ENCODE data around the gene GPC6.

The GPC6 gene

GRCh38 chr13:93625536-93625935, 398.9 kb downstream of the GPC6 start:
- no peaks in the 10 kb centered on the region for H3K36me3 Mint-ChIP-seq (ENCODE audit: low read depth)
- TF ChIP-seq, protein P1, sequence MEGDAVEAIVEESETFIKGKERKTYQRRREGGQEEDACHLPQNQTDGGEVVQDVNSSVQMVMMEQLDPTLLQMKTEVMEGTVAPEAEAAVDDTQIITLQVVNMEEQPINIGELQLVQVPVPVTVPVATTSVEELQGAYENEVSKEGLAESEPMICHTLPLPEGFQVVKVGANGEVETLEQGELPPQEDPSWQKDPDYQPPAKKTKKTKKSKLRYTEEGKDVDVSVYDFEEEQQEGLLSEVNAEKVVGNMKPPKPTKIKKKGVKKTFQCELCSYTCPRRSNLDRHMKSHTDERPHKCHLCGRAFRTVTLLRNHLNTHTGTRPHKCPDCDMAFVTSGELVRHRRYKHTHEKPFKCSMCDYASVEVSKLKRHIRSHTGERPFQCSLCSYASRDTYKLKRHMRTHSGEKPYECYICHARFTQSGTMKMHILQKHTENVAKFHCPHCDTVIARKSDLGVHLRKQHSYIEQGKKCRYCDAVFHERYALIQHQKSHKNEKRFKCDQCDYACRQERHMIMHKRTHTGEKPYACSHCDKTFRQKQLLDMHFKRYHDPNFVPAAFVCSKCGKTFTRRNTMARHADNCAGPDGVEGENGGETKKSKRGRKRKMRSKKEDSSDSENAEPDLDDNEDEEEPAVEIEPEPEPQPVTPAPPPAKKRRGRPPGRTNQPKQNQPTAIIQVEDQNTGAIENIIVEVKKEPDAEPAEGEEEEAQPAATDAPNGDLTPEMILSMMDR (IDR thresholded peaks at IDR 0.05; ENCODE audit: unreplicated experiment in 3 of 3): no peak
- no peak overlapping the region for H3K4me3 Mint-ChIP-seq
- H3K4me1 Mint-ChIP-seq: no peaks in the 10 kb centered on the region
- no peaks in the 10 kb centered on the region for H3K9me3 Mint-ChIP-seq
- H3K27ac Mint-ChIP-seq: no peak overlapping the region
- H3K27me3 Mint-ChIP-seq (ENCODE audit: low read depth): no peaks in the 10 kb centered on the region

DNA sequence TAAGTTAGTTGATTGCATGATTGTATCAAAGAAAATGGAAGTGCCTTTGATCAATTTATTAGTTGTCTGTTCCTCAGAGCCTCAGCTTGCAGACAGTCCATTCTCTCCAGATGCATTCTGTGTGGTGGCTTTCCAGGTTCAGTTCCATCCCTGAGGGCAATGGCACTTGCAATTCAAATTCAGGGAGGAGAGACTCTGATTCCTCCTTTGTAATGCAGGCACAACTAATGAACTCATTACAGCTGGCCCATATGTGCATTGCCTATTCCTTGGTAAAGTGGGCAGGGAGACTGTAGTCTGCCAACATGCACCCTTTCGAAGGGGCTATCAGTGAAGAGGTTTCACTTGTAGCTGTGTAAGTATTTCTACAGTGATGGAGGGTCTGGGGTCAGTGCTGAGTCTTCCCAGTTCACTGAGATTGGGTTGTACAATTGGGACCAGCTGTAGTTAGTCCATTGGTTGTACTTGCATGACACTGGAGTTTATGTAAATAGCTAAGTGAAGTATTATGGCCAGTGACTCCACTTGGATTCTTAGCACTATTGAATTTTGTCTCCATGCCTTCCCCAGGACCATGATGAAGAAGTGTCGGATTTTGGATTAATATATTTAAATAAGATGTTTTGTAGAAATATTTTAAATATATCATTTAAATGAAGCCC, 401.7 kb downstream of the GPC6 start:
- Mint-ChIP-seq H3K9me3 (no peaks in the 10 kb centered on the region), H3K4me3 (no peak overlapping the region), H3K36me3 (ENCODE audit: low read depth) (no peaks in the 10 kb centered on the region), H3K4me1 (no peaks in the 10 kb centered on the region), H3K27ac (no peak overlapping the region), H3K27me3 (ENCODE audit: low read depth) (no peaks in the 10 kb centered on the region)
- TF ChIP-seq, protein P1 (IDR thresholded peaks at IDR 0.05; ENCODE audit: unreplicated experiment in 3 of 3): no peak

GRCh38 chr13:93635616-93636032, 409.0 kb downstream of the GPC6 start:
- Mint-ChIP-seq H3K4me1 (no peaks in the 10 kb centered on the region), H3K36me3 (ENCODE audit: low read depth) (no peaks in the 10 kb centered on the region), H3K4me3 (no peak overlapping the region), H3K27ac (no peak overlapping the region), H3K27me3 (ENCODE audit: low read depth) (no peaks in the 10 kb centered on the region), H3K9me3 (no peaks in the 10 kb centered on the region)
- TF ChIP-seq, protein P1 (IDR thresholded peaks at IDR 0.05; ENCODE audit: unreplicated experiment in 3 of 3): no peak

DNA sequence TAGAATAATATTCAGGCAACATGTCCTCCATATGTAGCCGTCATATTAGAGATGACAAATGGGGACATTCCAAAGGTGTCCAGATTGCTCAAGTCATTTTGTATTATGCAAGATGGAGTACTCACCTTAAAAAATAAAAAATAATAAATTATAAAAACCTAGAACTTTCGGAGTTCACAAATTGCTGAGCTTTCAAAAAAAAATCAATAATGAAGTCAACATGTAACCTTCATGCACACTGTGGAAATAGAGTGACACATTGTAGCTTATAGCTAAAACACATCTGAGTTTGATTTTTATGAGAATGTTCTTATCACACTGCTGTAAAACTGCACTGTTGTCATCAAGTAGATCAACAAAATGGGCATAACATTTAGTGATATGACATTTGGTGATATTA, 411.2 kb downstream of the GPC6 start:
- no peaks in the 10 kb centered on the region for H3K27me3 Mint-ChIP-seq (ENCODE audit: low read depth)
- H3K4me1 Mint-ChIP-seq: no peaks in the 10 kb centered on the region
- TF ChIP-seq, protein P1 (IDR thresholded peaks at IDR 0.05; ENCODE audit: unreplicated experiment in 3 of 3): no peak
- no peak overlapping the region for H3K27ac Mint-ChIP-seq
- H3K9me3 Mint-ChIP-seq: no peaks in the 10 kb centered on the region
- H3K4me3 Mint-ChIP-seq: no peak overlapping the region
- no peaks in the 10 kb centered on the region for H3K36me3 Mint-ChIP-seq (ENCODE audit: low read depth)

- Mint-ChIP-seq H3K4me3 (no peak overlapping the region), H3K4me1 (no peaks in the 10 kb centered on the region)
Observed at GRCh38 chr13:93640452-93640851, 413.8 kb downstream of the GPC6 start.

More at GRCh38 chr13:93640452-93640851, 413.8 kb downstream of the GPC6 start:
- H3K36me3 Mint-ChIP-seq (ENCODE audit: low read depth): no peaks in the 10 kb centered on the region
- no peak overlapping the region for H3K27ac Mint-ChIP-seq
- H3K27me3 Mint-ChIP-seq (ENCODE audit: low read depth): no peaks in the 10 kb centered on the region
- peaks cover 2% of the 10 kb centered on the region for H3K9me3 Mint-ChIP-seq
- TF ChIP-seq, protein P1 (IDR thresholded peaks at IDR 0.05; ENCODE audit: unreplicated experiment in 3 of 3): no peak
